Urothelium cell line (cell line): ENCODE results near the gene ATP11B.
"Not testable (repeated sequence)": the region's sequence is repeated elsewhere in the genome, so short reads cannot be mapped to it uniquely, and the experiment has no call there.

Experiments used
- DNase-seq: peaks from one replicate; pipeline ENCODE4 v3.0.0; 2011; ENCODE audit warnings: low spot score, mixed read lengths
- FAIRE-seq: peaks from 2 replicates; lab custom pipeline; 2011; peaks lifted over from hg19 to GRCh38; lab: Jason Lieb, UNC

Gene ATP11B

DNA sequence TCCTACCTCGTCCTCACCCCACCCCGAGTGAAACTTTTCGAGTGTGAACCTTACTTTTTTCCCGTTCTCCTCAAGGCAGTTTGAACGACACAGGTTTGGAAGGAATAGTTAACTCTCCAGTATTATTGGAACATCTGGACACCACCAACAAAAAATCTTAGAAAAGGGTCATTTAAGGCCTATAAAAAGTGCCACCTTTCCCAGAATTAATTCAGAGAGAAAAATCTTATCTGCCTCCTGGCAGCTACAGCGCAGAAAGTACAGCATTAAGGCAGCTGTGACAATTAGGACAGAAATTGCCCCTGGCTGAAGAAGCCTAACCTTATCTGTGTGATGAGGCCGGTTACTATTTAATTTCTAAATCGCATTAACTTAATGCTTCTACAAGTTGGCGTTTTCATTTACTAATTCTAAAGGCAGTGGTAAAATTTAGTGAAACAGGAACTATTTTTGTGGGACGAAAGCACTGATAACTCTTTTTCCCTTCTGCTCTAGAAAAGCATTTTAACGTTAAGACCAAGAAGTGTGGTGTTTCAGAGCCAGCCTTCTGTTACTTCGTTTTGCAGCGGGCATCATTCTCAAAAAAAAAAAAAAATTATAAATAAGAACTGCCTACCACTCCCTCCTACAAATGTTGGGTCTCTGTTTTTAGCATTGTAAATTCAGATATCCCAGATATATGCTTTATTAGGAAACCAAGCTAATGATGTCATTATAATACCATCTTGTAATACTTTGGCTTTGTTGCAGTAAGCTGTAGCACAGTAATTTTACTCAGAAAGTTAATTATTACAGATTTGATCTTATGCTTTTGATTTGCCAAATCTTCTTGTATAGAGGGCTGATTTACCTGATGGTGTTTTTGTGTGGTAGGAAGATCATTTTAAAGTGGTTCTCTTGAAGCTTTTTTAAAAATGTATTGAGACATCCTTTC lies 1.4 kb downstream of the ATP11B start:
- no peak for DNase-seq
- FAIRE-seq, result no peak

DNA sequence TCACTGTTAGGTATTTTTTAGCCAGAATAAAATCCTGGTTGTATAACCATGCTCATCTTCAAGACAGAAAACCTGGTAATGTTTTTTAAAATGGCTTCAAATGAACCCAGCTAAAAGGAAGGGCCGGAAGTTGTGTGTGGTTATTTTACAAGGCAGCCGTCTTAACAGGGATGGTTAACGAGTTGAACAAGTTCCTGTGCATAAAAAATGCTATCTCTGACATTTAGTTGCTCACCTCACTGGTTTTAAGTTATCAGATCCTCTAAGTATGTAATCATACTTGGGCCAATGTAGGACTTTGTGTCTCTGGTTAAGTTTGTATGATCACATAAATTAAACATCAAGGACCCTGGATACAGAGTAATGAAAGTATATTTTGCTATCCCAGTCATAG lies 2.1 kb downstream of the ATP11B start:
- FAIRE-seq (no peak), DNase-seq (peak; percentile 16)

DNA sequence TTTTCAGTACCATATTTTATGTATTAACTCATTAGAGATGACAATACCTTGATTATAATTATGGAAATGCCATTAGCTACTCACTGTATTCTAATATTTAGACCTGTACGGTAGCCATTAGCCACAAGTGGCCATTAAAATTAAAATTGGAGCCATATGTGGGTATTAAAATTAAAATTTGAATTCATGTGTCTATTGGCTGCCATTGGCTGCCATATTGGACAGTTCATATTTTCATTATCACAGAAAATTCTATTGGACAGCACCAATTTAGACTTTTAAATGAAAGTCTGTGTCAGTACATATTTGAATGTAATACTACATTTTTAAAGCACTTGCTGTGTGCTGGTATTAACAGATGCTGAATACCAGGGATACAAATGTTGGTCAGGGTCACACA lies 3.0 kb downstream of the ATP11B start:
- DNase-seq, result no peak
- no peak for FAIRE-seq

DNA sequence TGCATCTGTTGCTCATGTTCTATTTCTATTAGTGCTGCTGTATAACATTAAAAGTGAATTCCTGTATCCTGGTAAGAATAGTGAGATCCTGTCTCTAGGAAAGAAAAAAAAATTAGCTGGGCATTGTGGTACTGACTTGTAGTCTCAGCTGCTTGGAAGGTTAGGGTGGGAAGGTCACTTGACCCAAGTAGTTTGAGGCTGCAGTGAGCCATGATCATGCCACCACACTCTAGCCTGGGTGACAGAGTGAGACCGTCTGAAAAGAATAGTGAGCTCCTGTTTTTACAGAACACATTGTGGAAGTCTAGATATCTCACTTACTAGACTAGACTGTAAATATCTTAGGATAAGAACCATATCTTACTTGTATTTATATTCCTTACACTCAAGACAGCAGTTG lies 4.6 kb downstream of the ATP11B start:
- FAIRE-seq (no peak), DNase-seq (no peak)

DNA sequence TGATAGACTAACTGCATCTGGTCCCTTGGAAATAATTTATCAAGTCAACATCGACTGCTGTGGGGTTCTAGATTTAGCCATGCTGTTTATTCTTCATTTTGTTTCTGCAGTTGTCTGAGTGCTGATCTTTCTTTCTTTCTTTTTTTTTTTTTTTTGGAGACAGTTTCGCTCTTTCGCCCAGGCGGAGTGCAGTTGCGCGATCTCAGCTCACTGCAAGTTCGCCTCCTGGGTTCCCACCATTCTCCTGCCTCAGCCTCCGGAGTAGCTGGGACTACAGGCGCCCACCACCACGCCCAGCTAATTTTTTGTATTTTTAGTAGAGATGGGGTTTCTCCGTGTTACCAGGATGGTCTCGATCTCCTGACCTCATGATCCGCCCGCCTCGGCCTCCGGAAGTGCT lies 5.8 kb downstream of the ATP11B start:
- DNase-seq, FAIRE-seq: not testable (repeated sequence)

DNA sequence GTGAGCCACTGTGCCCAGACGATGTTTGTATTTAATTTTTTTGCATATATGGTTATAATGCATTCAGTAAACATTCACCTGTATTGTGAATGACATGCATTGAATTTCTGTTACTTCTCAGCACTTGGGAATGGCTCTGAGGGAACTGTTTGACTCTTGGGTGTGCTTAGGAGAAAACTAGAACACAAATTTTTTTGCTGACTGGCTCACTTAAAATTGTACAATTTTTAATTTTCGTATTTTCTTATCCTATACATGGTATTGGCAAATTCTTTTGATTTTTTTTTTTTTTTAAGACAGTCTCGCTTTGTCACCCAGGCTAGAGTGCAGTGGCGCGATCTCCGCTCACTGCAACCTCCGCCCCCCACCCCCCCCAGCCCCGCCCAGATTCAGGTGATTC lies 7.2 kb downstream of the ATP11B start:
- FAIRE-seq, result no peak

DNA sequence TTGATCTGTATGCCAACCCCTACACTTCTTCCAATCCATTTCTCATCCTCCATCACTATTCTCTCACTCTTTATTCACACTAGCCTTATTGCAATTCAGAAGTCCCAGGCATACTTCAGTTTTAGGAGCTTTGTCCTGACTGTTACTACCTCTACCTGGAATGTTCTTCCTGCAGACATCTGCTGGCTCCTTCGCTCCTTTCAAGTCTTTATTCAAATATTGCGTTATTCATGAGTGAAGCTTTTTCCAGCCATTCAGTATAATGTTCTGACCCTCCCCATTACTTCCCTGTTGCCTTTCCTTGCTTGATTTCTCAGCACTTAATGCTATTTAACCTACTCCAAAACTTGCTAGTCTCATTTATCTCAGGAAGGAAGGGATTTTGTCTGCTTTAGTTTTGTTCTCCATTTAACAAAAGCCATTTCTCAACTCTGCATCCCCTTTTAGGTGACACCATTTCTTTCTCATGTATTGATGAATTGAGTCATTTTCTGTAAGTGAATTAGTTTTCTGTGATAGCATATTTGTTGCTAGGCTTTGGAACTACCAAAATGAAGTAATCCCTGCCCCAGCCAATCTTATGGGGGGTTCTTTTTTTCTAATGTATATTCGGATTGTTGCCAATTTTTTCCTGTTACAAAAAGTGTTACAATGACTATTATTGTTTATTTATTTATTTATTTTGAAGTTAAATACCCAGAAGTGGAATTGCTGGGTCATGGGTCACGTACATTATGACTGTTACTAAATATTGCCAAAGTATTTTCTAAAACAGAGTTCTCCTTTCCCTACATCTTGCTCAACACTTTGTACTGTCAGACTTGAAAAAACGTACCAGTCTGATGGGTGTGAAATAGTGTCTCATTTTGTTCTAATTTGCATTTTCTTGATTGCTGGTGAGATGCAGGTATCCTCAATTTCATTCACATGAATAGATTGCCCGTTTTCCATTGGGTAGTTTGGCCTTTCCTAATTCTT lies 9.4 kb downstream of the ATP11B start:
- FAIRE-seq, result no peak
- no peak for DNase-seq

More for the DNA sequence above, 7.2 kb downstream of the ATP11B start:
- DNase-seq, result no peak

DNA sequence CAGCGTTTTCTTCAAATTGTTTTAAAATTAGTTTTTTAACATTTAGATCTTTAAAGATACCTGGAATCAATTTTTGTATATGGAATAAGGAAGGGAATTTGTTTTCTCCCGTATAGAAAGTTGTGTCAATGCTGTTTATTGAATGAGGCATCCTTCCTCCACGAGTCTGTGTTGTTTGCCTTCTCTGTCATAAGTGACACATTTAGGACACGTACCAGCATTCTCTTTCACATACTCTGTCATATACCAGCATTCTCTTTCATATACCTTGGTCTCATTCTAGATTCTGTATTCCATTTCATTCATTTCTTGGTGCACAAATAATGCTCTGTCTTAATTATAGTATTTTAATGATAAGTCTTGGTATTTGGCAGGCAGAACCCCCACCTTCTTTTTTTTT lies 10.3 kb downstream of the ATP11B start:
- FAIRE-seq (no peak), DNase-seq (no peak)

DNA sequence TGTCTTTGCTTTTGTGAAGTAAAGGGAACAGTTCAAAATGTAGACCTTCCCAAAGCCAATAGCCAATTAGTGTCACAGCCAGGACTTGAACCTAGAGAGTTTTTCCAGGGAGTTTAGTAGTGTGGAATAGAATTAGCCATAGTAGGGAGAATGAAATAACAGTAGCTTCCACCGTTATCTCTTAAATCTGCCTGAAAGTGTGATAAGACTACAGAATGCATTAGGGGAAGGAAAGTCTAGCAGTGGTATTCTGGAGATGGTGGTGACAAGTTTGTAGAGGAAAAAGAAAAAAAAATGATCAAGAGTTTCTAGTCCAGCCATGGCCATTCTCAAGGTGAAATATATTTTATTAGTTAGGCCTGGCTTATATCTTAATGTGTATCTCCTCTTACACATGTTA lies 13.8 kb downstream of the ATP11B start:
- DNase-seq (no peak), FAIRE-seq (no peak)

DNA sequence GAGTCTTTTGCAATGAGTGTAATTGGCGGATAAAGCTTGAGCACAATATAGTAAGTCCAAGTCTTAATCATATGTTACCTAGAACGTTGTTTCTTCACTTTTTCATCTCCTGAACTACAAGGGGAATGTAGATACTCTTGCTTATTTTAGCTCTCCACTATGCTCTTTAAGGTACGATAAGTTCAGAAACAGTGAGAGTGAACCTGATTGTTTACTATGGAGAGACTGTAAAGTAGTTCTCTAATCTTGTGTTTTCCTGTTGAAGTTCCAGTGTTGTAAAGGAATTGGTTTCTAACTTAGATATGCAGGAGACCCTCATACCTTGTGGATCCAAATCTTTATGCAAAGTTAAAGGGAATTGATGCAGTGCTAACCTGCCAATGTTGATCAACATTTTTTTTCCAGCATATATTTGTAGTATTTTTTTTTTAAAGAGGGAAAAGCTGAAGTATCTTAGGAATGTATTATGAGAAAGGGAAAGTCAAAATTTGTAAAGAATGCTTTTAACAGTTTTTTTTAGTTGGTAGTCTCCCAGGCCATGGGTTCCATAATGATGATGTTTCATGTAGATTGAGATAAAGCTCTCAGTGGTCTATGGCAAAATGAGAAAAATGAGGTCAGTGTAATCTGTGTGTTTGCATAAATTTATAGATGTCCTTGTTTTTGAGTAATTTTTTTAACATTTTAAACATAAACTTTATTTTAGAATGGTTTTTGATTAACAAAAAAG lies 14.9 kb downstream of the ATP11B start:
- DNase-seq, result no peak
- no peak for FAIRE-seq

DNA sequence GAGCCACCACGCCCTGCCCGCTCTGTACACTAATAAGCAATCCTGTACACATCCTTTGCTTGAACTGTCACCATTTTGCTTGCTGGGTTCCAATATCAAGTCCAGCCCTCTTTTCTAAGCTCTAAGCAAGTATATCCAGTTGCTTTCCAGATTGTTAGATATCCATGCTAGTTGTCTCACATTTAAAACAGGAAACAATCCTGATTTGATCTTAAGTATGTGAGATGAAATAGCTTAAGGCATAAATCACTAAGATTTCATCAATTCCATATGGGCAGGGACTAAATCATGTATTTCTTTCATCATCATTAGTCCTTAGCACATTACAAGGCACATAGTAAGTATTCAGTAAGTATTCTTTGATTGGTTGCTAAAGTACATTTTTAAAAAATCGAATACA lies 16.2 kb downstream of the ATP11B start:
- DNase-seq (no peak), FAIRE-seq (no peak)

DNA sequence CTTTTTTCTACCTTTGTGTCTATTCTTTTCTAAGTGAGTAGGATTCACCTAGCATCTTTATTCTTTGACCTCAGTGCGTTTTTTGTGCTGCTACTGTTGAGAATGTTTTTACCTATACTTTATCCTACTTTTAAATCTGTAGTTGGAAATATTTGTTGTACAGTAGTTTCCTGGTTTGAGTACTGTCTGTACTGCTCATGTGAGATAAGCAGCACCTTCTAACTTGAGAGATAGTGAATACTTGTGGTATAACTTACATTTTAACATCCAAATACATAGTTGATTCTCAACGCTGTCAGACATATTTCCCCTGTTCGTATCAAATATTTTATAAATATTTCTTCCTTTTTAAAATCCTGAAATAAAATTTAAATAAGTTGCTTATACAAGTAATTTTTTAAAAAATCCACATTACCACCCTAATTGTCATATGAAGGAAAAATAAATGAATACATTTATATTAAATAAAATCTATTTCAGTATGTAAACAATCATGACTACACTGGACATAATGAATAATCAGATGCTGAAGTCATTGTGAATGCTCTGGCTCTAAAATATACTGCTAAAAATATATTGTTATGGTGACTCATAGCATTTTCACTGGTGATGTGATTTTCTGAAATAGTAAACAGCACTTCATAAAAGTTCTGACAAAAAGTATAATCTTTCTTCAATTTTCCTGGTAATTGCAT lies 17.4 kb downstream of the ATP11B start:
- DNase-seq, result no peak
- FAIRE-seq, result no peak

DNA sequence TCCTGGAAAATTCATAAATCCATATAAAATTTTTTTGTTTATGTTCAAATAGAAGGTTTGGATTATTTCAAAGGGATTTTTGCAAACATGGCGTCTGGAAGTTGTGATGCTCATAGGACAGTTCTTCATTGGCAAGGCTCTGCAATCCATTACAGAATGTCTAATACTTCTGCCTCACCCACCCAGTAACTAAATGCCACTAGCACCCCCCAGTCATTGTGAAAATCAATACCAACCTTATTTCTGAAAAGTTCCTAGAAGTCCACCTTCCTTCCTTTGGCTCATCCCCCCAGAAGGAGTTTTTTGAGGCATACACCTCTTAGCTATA lies 17.9 kb downstream of the ATP11B start:
- no peak for FAIRE-seq

DNA sequence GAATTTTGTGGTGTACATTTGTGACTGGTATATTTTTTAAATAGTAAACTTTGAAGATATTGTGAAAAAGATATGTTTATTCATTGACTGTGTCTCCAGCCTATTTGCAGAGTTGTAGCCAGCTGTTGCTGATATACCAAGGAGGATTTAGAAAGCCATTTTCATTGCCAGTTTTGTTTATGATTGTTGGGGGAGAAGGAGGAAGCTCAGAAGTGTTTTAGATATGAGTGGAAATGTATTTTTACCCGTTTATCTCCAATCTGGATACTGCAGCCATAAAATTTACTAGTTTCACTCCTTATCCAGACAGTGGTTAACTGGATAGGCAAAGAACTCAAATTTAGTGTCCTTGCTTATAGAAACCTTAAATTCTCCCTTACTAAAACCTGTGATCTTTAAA lies 18.8 kb downstream of the ATP11B start:
- no peak for FAIRE-seq
- no peak for DNase-seq

More for the DNA sequence above, 17.9 kb downstream of the ATP11B start:
- DNase-seq, result no peak

DNA sequence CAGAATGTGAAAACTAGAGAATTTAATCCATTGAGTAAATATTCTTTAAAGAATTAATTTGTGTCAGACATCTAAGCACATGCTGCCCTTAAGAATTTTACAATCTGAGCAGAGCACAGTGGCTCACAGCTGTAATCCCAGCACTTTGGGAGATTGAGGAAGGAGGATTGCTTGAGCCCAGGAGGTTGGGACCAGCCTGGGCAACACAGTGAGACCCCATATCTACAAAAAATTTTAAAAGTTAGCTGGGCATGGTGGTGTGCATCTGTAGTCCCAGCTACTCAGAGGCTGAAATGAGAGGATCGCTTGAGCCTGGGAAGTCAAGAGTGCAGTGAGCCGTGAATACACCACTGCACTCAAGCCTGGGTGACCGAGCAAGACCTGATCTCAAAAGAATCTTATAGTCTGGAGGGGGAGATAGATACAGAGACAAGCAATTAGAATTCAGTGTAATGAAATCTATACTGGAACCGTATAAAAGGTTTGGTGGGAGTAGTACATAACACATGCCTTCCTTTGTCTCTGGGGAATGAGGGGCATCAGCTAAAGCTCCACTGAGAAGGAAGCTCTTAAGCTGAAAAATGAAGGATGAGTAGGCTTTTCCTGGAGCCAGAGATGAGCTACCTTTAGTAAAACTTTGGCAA lies 21.2 kb downstream of the ATP11B start:
- DNase-seq (no peak), FAIRE-seq (no peak)

DNA sequence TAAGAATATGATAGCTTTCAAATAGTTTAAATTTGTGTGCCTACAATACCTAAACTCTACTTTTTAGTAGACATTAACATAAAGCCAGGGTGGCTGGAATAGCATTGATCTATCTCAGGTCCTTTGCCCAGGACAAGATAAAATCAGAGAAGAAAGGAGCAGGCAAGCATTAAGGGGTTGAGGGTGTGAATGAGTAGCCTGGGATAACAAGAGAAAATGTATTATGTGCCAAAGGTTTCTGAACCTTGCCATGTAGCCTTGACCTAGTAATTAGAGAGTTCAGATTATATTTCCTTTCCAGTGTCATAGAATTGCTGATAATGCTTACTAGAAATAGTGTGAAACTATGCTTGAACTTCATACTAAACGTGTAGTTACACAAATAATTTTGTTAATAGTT lies 22.9 kb downstream of the ATP11B start:
- DNase-seq (no peak), FAIRE-seq (no peak)

DNA sequence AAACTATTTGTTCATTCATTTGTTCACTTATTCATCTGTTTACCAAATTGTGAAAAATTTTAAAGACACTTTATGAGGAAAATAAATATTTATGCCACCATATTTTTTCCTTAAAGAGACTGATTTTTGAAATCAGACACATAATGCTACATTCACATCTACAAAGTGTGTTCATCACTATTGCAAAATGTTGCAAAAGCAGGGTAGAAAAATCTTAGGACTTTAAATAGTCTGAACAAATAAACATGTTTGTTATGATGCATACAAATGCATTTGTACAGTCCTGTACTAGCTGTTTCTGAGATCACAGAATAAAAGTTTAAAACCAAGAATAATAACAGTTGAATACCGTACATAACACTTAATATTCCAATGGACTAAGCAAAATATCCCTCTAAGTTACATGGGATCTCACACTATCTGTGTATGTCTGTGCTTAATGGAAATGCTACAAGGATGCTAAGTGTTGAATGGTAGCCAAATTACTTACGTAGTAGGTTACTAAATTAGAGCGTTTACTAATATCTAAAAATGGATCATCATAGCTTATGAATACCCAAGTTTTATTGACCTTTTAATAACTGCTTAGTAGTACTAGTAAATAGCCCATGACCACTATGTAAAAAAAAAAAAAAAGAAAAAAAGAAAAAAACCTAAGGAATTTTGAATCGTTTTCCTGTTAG lies 25.1 kb downstream of the ATP11B start:
- FAIRE-seq, result no peak
- peak; percentile 6 for DNase-seq

DNA sequence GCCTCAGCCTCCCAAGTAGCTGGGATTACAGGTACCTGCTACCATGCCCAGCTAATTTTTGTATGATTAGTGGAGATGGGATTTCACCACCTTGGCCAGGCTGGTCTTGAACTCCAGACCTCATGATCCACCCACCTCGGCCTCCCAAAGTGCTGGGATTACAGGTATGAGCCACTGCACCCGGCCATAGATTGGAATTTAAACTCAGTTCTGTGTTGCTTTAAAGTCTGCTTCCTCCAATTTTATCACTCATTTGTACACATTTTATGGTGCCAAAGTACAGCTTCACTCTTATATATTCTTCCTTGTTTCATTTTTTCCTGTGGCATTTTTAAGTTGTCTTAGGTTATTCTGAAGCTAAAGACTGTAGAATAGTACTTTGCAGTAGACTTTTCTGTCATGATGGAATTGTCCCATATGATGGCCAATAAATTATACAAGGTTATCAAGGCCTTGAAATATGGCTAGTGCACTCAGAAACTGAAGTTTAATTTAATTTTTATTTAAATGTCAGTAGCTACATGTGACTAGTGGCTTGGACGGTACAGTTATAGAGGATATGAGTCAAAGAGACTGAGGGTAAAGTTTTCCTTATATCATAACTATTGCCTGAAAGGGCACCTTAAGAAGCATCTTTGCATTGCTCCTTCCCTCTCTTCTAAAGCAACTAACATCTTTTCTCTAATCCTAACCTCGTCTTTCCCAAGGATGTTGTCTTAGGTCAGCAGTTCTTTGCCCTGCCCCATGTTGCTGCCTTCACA lies 28.1 kb downstream of the ATP11B start:
- DNase-seq, result no peak
- no peak for FAIRE-seq

DNA sequence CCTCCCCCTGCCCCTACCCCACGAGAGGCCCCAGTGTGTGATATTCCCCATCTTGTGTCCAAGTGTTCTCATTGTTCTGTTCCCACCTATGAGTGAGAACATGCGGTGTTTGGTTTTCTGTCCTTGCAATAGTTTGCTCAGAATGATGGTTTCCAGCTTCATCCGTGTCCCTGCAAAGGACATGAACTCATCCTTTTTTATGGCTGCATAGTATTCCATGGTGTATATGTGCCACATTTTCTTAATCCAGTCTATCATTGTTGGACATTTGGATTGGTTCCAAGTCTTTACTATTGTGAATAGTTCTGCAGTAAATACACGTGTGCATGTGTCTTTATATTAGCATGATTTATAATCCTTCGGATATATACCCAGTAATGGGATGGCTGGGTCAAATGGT lies 29.0 kb downstream of the ATP11B start:
- DNase-seq, FAIRE-seq: not testable (repeated sequence)
